ENCODE measurements around the gene GBX1.
A peak's percentile ranks its signal among the peaks of the same experiment; 100 is the strongest.

- TF ChIP-seq CTCF (IDR thresholded peaks at IDR 0.05; ENCODE audit: poor library complexity, severe bottlenecking) (peak; percentile 52), POLR2AphosphoS5 (IDR thresholded peaks at IDR 0.05) (no peak), EP300 (conservative IDR thresholded peaks at IDR 0.05; ENCODE audit: poor library complexity, severe bottlenecking) (no peak), TAF1 (IDR thresholded peaks at IDR 0.05; ENCODE audit: low read depth) (no peak), REST (IDR thresholded peaks at IDR 0.05; ENCODE audit: borderline replicate concordance) (no peak), SMC3 (conservative IDR thresholded peaks at IDR 0.05; ENCODE audit: poor library complexity) (no peak), EZH2 (IDR thresholded peaks at IDR 0.05; ENCODE audit: borderline replicate concordance, insufficient read depth, low read length, poor library complexity, severe bottlenecking) (no peak)
Observed at GRCh38 chr7:151168003-151168786, 701 bp upstream of the GBX1 start.

Data from neural cell (in vitro differentiated cells).